Stimulated activated CD8-positive, alpha-beta memory T cell treated with anti-CD3 and anti-CD28 coated beads, Interleukin-4, amount 100 ng/mL, for 24 hours (primary cell): ENCODE measurements around the gene TAOK2.
"Not testable (repeated sequence)": the region's sequence is repeated elsewhere in the genome, so short reads cannot be mapped to it uniquely, and the experiment has no call there.

Source experiments
- DNase-seq: peaks from one replicate; pipeline ENCODE4 v3.0.0-alpha.2; 2020; ENCODE audit warnings: low read depth

TAOK2 gene

DNA sequence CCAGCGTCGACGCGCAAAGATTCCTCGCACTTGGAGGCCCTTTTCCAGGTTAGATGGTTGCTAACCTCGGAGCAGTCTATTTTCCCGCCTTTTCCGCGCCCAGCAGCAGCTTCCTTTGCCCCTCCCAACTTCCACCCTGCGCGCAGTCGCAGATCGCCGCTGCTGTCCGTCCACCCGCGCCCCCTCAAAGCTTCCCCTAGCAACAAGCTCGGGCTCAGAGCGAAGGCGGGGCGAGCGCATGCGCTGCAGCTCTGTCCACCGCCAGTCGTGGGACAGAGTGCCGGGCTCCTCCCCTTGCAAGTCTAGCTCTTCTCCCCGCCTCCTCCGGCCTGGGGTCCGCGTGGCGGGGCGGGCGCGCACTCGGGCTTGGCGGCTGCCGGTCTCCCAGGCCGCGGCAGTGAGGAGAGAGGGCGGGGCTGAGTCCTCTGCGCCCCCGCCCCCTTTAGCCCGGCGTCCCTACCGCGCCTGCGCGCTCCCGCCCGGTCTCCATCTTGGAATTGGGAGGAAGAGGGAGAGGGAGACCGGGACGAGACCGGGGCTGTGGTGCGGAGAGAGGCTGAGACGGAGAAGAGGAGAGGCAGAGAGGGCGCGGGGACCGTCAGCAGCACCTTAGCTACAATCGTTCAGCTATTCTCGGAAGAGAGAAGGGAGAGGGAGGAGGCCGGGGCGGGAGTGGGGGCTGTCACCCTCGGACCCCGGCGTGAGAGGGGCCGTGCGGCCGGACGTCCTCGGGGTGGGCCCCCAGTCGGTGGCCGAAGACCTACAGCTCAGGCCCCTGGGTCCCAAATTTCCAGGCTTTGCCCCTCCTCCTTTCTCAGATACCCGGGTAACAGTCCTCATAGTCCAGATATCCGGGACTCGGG lies at the start of gene TAOK2:
TAOK2 (plus strand) TSS at position 485 of the 863 bp plus-strand sequence. CDS start 3,905 bp downstream, outside the sequence.
- DNase-seq: peak; percentile 97

- DNase-seq: no peak
These were observed 48.4 kb upstream of the TAOK2 start for GRCh38 chr16:29925105-29925756.

GRCh38 chr16:29925781-29926710 lies 47.6 kb upstream of the TAOK2 start, which contains the start of gene KCTD13:
Gene KCTD13, minus strand, starts transcription at chr16:29926226. Its CDS starts 193 bp downstream, at chr16:29926033.
- peak; percentile 81 for DNase-seq

GRCh38 chr16:29926711-29927052 lies 47.0 kb upstream of the TAOK2 start:
- no peak for DNase-seq

DNA sequence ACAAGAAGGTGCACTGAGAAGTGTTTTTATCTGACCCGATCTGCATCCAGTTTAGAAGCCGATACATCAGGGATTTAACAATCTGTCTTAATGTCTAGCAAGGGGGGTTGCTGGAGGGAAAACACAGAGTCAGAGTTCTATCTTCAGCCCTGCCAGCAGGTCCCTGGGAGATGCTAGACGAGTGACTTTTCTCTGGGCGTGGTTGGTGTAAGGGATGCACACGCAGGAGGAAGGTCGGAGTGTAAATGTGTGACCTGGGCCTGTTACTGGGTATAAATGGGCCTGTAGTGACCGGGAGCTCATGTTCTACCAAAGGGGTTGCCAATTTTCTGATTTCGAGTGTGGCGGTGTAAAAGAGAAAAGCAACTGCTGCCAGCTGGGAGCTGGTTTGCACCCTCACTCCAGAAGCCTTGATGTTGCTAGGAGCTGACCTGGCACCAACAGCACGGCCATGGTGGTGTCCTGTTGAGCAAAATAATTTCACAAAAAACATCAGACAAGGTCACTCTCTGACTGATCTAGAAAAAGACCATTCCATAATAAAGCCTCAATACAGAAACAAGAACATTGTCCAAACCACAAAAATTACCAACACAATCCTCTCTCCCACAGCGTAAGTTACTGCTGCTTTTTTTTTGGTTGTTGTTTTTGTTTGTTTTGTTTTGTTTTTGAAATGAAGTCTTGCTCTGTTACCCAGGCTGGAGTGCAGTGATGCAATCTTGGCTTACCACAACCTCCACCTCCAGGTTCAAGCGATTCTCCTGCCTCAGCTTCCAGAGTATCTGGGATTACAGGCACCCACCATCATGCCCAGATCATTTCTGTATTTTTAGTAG lies 46.4 kb upstream of the TAOK2 start:
- DNase-seq: no peak

DNA sequence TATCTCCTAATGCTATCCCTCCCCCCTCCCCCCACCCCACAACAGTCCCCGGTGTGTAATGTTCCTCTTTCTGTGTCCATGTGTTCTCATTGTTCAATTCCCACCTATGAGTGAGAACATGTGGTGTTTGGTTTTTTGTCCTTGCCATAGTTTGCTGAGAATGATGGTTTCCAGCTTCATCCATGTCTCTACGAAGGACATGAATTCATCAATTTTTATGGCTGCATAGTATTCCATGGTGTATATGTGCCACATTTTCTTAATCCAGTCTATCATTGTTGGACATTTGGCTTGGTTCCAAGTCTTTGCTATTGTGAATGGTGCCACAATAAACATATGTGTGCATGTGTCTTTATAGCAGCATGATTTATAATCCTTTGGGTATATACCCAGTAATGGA lies 41.9 kb upstream of the TAOK2 start:
- DNase-seq: not testable (repeated sequence)

- DNase-seq: no peak
These were observed 33.0 kb upstream of the TAOK2 start for GRCh38 chr16:29940656-29941055.

DNA sequence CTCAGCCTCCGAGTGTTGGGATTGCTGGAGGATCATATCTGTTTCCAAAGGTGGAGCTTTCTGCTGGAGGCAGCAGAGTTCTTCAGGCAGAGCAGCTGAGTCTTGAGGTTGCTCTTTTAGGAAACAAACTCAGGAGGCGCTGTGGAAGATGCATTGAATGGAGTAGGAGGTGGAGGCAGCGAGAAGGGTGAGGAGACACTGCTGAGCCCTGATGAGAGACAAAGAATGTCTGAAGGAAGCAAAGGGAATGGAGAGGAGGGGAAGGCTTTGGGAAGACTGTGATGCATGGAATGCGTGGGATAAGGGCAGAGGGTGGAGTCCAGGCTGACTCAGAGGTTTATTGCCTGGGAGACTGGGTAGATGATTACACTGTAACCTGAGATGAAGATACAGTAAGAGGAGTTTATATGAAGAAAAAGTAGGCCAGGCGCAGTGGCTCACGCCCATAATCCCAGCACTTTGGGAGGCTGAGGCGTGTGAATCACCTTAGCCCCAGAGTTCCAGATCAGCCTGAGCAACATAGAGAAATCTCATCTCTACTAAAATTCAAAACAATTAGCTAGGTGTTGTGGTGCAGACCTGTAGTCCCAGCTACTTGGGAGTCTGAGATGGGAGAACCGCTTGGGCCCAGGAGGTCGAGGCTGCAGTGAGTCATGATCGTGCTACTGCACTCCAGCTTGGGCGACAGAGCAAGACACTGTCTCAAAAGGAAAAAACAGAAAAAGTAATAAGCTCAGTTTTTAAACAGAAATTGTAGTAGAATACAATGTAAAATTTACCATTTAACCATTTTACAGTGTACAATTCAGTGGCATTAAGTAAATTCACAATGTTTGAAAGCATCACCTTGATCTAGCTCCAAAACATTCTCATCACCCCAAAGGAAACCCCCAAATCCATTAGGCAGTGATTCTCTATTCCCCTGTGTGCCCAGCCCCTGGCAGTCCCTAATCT lies 29.5 kb upstream of the TAOK2 start:
- no peak for DNase-seq

DNA sequence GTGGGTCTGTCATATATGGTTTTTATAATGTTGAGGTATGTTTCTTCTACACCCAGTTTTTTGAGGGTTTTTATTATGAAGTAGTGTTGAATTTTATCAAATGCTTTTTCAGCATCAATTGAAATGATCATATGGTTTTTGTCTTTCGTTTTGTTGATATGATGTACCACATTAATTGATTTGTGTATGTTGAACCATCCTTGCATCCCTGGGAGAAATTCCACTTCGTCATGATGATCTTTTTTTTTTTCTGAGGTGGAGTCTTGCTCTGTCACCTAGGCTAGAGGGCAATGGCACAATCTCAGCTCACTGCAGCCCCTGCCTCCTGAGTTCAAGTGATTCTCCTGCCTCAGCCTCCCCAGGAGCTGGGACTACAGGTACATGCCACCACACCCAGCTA lies 25.8 kb upstream of the TAOK2 start:
- no peak for DNase-seq

DNA sequence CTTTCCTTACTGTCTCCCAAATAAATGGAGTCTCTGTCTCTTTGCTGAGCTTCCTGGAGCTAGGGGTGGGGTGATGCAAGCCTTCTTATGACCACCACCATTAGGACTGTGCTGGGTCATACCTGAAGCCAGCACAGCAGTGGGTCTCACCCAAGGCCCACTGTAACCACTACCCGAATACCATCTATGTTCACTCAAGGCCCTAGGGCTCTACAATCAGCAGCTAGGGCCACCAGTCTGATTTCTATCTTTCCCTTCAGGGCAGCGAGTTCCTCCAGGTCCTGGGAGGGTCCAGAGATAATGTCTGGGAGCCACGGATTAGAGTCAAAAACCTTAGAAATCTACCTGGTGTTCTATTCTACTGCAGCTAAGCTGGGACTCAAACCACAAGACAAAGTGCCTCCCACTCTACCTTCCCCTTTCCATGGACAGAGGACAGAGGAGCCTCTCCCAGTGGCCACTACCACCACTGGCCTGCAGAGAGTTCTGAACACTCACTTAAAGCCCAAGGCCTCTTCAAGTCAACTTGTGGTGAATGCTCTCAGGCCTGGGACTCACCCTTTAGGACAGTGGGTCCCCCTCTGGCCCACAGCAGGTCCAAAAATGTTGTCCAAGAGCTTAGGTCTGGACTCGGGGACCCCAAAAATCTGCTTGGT lies 22.7 kb upstream of the TAOK2 start:
- no peak for DNase-seq

DNA sequence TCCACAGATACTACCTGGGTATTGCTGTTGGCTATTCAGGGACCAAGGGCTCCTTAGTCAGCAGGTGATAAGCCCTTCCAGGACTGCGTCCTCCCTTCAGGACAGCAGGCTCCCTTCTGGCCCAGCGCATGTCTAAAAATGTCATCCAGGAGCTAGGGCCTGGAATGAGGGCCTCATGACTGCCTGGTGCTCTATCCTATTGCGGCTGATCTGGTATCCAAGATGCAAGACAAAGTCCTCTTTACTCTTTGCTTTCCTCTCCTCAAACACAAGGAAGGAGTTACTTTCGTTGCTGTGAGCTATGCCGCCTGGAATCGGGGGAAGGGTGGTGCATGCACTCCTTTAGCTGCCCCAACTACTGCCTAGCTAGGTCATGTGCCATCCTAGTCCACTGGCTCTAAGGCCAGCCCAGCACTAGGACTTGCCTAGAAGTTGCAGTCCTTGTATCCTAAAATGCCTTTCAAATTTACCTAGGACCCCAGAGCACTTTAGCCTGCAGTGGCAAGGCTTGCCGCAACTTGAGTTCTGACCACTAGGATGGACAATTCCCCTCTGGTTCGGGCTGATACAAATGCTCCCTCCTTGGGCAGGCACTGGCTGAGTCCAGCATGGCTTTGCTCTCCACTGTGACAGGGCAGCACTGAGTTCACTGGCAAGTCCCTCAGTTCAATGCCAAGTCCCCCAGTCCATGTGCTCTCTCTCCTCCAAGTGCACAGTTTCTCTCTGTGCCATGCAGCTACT lies 21.9 kb upstream of the TAOK2 start:
- DNase-seq: no peak

- no peak for DNase-seq
These were observed 14.9 kb upstream of the TAOK2 start for GRCh38 chr16:29958756-29959155.

DNA sequence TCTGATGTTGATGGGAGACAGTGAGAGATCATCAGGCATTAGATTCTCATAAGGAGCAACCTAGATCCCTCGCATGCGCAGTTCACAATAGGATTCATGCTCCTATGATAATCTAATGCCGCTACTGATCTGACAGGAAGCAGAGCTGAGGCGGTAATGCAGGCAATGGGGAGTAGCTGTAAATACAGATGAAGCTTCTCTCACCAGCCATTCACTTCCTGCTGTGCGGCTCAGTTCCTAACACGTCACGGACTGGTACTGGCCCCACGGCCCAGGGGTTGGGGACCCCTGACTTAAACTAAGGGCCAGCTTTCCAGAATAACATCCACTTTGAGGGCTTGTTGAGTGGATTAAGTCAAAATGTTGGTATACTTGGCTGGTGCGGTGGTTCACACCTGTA lies 14.4 kb upstream of the TAOK2 start:
- DNase-seq: no peak

GRCh38 chr16:29959821-29960220 lies 13.8 kb upstream of the TAOK2 start:
- not testable (repeated sequence) for DNase-seq

- no peak for DNase-seq
These were observed 12.6 kb upstream of the TAOK2 start for GRCh38 chr16:29961127-29961478.

- peak; percentile 90 for DNase-seq
These were observed 12.0 kb upstream of the TAOK2 start, which contains the start of gene TMEM219 for GRCh38 chr16:29961479-29962343. Gene TMEM219, plus strand, starts transcription at chr16:29962079. Its CDS starts 1,065 bp downstream, at chr16:29963144.

DNA sequence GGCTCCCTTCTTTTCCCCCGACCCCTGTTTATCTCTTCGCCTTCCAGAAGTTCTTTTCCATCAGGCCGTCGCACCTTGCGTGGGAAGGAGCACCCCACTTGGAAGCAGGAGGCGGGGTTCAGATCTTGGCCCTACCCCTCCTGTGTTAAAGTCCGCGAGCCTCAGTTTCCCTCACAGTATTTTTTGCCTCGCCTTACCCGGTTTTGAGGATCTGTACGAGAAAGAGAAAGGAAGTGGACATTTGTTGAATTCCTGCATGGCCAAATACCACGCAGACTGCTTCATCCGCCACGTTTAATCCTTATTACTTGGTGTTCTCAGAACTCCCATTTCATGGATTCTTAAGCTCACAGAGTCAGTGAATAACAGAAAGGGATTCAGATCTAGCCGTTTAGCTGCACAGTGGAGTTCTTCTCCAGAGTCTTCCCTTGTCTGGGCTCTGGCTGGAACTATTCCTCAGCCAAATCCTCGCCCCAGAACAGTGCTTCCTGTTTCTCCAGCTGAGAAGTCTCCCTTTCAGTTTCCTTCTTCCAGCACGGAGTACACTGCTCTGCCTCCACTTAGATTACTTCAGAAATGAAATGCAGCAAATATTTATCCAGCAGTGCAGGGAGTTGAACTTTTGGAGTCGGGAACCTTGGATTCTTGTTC lies 11.2 kb upstream of the TAOK2 start:
- DNase-seq: no peak
